Kidney capillary endothelial cell (primary cell): ENCODE data around the gene P2RY2.
"Not testable (repeated sequence)": the region's sequence is repeated elsewhere in the genome, so short reads cannot be mapped to it uniquely, and the experiment has no call there.

ENCODE experiments used
- DNase-seq: peaks from one replicate; pipeline ENCODE4 v3.0.0-alpha.2; 2018; ENCODE audit warnings: low spot score

P2RY2 gene

GRCh38 chr11:73188301-73188700, 29.8 kb upstream of the P2RY2 start:
- no peak for DNase-seq

- no peak for DNase-seq
Measured at GRCh38 chr11:73189315-73189714, 28.8 kb upstream of the P2RY2 start.

GRCh38 chr11:73189723-73190556, 28.1 kb upstream of the P2RY2 start:
- no peak for DNase-seq

GRCh38 chr11:73190557-73190885, 27.6 kb upstream of the P2RY2 start:
- no peak for DNase-seq

- DNase-seq: no peak
Measured at GRCh38 chr11:73191151-73191550, 26.9 kb upstream of the P2RY2 start.

GRCh38 chr11:73192272-73192671, 25.8 kb upstream of the P2RY2 start:
- no peak for DNase-seq

- DNase-seq: no peak
Measured at GRCh38 chr11:73193251-73194033, 24.6 kb upstream of the P2RY2 start.

GRCh38 chr11:73194034-73194507, 24.0 kb upstream of the P2RY2 start:
- no peak for DNase-seq

- DNase-seq: no peak
Measured at GRCh38 chr11:73194593-73194992, 23.5 kb upstream of the P2RY2 start.

GRCh38 chr11:73195191-73196007, 22.7 kb upstream of the P2RY2 start:
- peak; percentile 10 for DNase-seq

GRCh38 chr11:73196576-73196975, 21.5 kb upstream of the P2RY2 start:
- DNase-seq: no peak

- no peak for DNase-seq
Measured at GRCh38 chr11:73197348-73197747, 20.7 kb upstream of the P2RY2 start.

GRCh38 chr11:73197787-73198186, 20.3 kb upstream of the P2RY2 start:
- not testable (repeated sequence) for DNase-seq

- DNase-seq: peak; percentile 84
Measured at GRCh38 chr11:73198677-73199076, 19.4 kb upstream of the P2RY2 start.

- DNase-seq: no peak
Measured at GRCh38 chr11:73199446-73199845, 18.6 kb upstream of the P2RY2 start.

- no peak for DNase-seq
Measured at GRCh38 chr11:73200256-73200655, 17.8 kb upstream of the P2RY2 start.

GRCh38 chr11:73201249-73201648, 16.8 kb upstream of the P2RY2 start:
- no peak for DNase-seq

- DNase-seq: no peak
Measured at GRCh38 chr11:73201888-73202780, 15.9 kb upstream of the P2RY2 start.

- DNase-seq: no peak
Measured at GRCh38 chr11:73203322-73203721, 14.8 kb upstream of the P2RY2 start.

- no peak for DNase-seq
Measured at GRCh38 chr11:73203790-73204189, 14.3 kb upstream of the P2RY2 start.

- no peak for DNase-seq
Measured at GRCh38 chr11:73204711-73205121, 13.4 kb upstream of the P2RY2 start.
